ENCODE data around the gene PDE4C. TPM values are rescaled to one million over a fixed set of nuclear protein-coding genes. Genes with fewer than 3 reads are reported as not detected.

PDE4C gene
- total and polyA plus RNA-seq, 9 of the 15 experiments (the other 6 are each of a cell fraction or from before 2014, with no cell fraction given), result 0.04 to 0.91 (median 0.20) TPM; not detected in 1

- no peak for TF ChIP-seq ZNF449 (CRISPR knock-in tag; IDR thresholded peaks at IDR 0.05)
- TF ChIP-seq PHB2 (IDR thresholded peaks at IDR 0.05; ENCODE audit: low read depth), result no peak
- TF ChIP-seq DEAF1 (CRISPR knock-in tag; IDR thresholded peaks at IDR 0.05), result peak; percentile 95
- TF ChIP-seq, protein P1, sequence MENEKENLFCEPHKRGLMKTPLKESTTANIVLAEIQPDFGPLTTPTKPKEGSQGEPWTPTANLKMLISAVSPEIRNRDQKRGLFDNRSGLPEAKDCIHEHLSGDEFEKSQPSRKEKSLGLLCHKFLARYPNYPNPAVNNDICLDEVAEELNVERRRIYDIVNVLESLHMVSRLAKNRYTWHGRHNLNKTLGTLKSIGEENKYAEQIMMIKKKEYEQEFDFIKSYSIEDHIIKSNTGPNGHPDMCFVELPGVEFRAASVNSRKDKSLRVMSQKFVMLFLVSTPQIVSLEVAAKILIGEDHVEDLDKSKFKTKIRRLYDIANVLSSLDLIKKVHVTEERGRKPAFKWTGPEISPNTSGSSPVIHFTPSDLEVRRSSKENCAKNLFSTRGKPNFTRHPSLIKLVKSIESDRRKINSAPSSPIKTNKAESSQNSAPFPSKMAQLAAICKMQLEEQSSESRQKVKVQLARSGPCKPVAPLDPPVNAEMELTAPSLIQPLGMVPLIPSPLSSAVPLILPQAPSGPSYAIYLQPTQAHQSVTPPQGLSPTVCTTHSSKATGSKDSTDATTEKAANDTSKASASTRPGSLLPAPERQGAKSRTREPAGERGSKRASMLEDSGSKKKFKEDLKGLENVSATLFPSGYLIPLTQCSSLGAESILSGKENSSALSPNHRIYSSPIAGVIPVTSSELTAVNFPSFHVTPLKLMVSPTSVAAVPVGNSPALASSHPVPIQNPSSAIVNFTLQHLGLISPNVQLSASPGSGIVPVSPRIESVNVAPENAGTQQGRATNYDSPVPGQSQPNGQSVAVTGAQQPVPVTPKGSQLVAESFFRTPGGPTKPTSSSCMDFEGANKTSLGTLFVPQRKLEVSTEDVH (IDR thresholded peaks at IDR 0.05; ENCODE audit: low read depth, partially characterized antibody), result no peak
- peak; percentile 70 for TF ChIP-seq VEZF1 (CRISPR knock-in tag; IDR thresholded peaks at IDR 0.05)
- no peak for TF ChIP-seq CREBBP (IDR thresholded peaks at IDR 0.05; ENCODE audit: low read depth, low read length)
- no peak for TF ChIP-seq CCAR2 (IDR thresholded peaks at IDR 0.05; ENCODE audit: low read depth, low read length)
- TF ChIP-seq ELF4 (CRISPR knock-in tag; IDR thresholded peaks at IDR 0.05), result no peak
- TF ChIP-seq SMC3 (conservative IDR thresholded peaks at IDR 0.05; ENCODE audit: insufficient read depth, low read depth, low read length), result peak; percentile 99
- TF ChIP-seq, protein P2, sequence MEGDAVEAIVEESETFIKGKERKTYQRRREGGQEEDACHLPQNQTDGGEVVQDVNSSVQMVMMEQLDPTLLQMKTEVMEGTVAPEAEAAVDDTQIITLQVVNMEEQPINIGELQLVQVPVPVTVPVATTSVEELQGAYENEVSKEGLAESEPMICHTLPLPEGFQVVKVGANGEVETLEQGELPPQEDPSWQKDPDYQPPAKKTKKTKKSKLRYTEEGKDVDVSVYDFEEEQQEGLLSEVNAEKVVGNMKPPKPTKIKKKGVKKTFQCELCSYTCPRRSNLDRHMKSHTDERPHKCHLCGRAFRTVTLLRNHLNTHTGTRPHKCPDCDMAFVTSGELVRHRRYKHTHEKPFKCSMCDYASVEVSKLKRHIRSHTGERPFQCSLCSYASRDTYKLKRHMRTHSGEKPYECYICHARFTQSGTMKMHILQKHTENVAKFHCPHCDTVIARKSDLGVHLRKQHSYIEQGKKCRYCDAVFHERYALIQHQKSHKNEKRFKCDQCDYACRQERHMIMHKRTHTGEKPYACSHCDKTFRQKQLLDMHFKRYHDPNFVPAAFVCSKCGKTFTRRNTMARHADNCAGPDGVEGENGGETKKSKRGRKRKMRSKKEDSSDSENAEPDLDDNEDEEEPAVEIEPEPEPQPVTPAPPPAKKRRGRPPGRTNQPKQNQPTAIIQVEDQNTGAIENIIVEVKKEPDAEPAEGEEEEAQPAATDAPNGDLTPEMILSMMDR (IDR thresholded peaks at IDR 0.05 in 2 of 3, conservative IDR thresholded peaks at IDR 0.05 in 1 of 3; ENCODE audit: insufficient read depth in 2 of 3, low read depth in 1 of 3, low read length in 3 of 3), result peak; percentile 89 to 95 (median 94)
Measured at GRCh38 chr19:18251587-18252369, 25.5 kb upstream of the PDE4C start (continued).
